Neural progenitor cell (in vitro differentiated cells): Measurements from ENCODE around the gene BABAM1. TPM values are rescaled to one million over a fixed set of nuclear protein-coding genes. Genes with fewer than 3 reads are reported as not detected.
A peak's percentile ranks its signal among the peaks of the same experiment; 100 is the strongest.

ENCODE experiments used
- DNase-seq: peaks from one replicate; pipeline ENCODE4 v3.0.0-alpha.2; 2016; ENCODE audit warnings: low spot score
- H2AFZ ChIP-seq: fragments of 200-600 bp; sonication (generic); replicated peaks from 2 replicates; pipeline ENCODE4 v1.6.1; 2016; ENCODE audit warnings: antibody characterized with exemption
- H3F3A ChIP-seq: fragments of 200-600 bp; sonication (generic); 2 replicates; pipeline ENCODE4 v1.6.1; 2016; ENCODE audit warnings: antibody characterized with exemption, low read depth
- H3K27ac ChIP-seq: fragments of 200-600 bp; sonication (generic); 2 replicates; pipeline ENCODE4 v1.5.1; 2016; ENCODE audit warnings: mild to moderate bottlenecking
- H3K27me3 ChIP-seq: fragments of 200-600 bp; sonication (generic); 2 replicates; pipeline ENCODE4 v1.6.1; 2016; ENCODE audit warnings: mild to moderate bottlenecking, moderate library complexity
- H3K36me3 ChIP-seq: fragments of 200-600 bp; sonication (generic); 2 replicates; pipeline ENCODE4 v1.5.1; 2016
- H3K4me1 ChIP-seq: fragments of 200-600 bp; sonication (generic); 2 replicates; pipeline ENCODE4 v1.6.1; 2016; ENCODE audit warnings: mixed run types
- H3K4me2 ChIP-seq: fragments of 200-600 bp; sonication (generic); 2 replicates; pipeline ENCODE4 v1.6.1; 2016
- H3K4me3 ChIP-seq: fragments of 200-600 bp; sonication (generic); 2 replicates; pipeline ENCODE4 v1.5.1; 2016
- H3K79me2 ChIP-seq: fragments of 200-600 bp; sonication (generic); 2 replicates; pipeline ENCODE4 v1.6.1; 2016; ENCODE audit warnings: low read depth
- H3K9ac ChIP-seq: fragments of 200-600 bp; sonication (generic); 2 replicates; pipeline ENCODE4 v1.6.1; 2016
- H3K9me3 ChIP-seq: fragments of 200-600 bp; sonication (generic); 2 replicates; pipeline ENCODE4 v1.5.1; 2016; ENCODE audit warnings: low read depth
- H4K20me1 ChIP-seq: fragments of 200-600 bp; sonication (generic); 2 replicates; pipeline ENCODE4 v1.6.1; 2016; ENCODE audit warnings: low read depth
- H3K27ac Mint-ChIP-seq: 3 replicates; pipeline ENCODE4 v1.8.0; 2021; ENCODE audit warnings: mixed read lengths
- H3K27me3 Mint-ChIP-seq: 2 replicates; pipeline ENCODE4 v1.8.0; 2022; ENCODE audit warnings: low read depth, mild to moderate bottlenecking, inconsistent platforms, moderate library complexity, mixed read lengths; ENCODE audit not compliant: insufficient read depth
- H3K36me3 Mint-ChIP-seq: 3 replicates; pipeline ENCODE4 v1.8.0; 2021; ENCODE audit warnings: mixed read lengths
- H3K4me1 Mint-ChIP-seq: 3 replicates; pipeline ENCODE4 v1.8.0; 2021; ENCODE audit warnings: mixed read lengths
- H3K4me3 Mint-ChIP-seq: 3 replicates; pipeline ENCODE4 v1.8.0; 2021; ENCODE audit warnings: mild to moderate bottlenecking, moderate library complexity, mixed read lengths
- H3K9me3 Mint-ChIP-seq: 3 replicates; pipeline ENCODE4 v1.8.0; 2020; ENCODE audit warnings: mixed read lengths
- EZH2 ChIP-seq: fragments of 200-600 bp; sonication (generic); IDR thresholded peaks from 2 replicates; pipeline ENCODE4 v1.6.1; 2017; ENCODE audit warnings: antibody characterized with exemption, mild to moderate bottlenecking, moderate library complexity
- EZH2phosphoT487 ChIP-seq: fragments of 200-600 bp; sonication (generic); IDR thresholded peaks from 2 replicates; pipeline ENCODE4 v1.6.1; 2017; ENCODE audit warnings: antibody characterized with exemption
- total RNA-seq: library from RNA; depleted of rRNA; stranded (reverse); fragments of >200 nt; gene quantifications from 2 replicates; pipeline ENCODE4 v1.2.3, GENCODE V29; 2015; ENCODE audit warnings: low replicate concordance
- TF ChIP-seq, protein P1 (sequence below): fragments of 200-600 bp; sonication (generic); IDR thresholded peaks from 2 replicates; pipeline ENCODE4 v1.5.1; 2017; ENCODE audit warnings: antibody characterized with exemption, mild to moderate bottlenecking

The BABAM1 gene
- total RNA-seq, 1 donor from 2014 or later = 89.8 TPM

DNA sequence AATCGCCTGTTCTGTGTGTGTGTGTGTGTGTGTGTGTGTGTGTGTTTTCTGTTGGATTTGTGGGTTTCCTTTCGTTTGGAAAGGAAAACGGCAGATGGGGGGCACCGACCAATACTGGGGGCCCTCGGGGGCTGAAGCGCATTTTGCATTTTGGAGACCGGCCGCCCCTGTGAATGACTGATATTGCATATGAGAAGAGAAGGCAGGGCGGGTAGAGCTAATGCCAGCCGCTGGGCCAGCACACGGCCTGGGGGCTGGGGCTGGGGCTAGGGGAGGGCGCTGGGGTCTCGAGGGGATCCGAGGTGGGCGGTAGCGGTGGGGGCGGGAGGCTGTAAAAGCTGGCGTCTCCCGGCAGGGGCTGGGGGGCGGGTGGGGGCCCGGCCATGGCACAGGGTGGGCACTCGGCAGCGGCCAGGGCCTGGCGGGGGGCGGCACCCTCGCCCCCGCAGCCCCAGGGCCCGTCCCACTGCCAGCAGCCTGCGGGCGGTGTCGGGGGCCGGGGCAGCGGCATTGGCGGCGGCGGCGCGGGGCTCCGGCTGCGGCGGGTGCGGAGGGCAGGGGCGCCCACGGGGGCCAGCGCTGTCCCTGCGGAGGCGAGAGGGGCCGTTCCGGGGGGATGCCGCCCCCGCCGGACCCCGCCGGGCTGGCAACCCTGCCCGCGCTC, 56.2 kb downstream of the BABAM1 start:
- peaks cover 4% of the 10 kb centered on the region for H3K27me3 Mint-ChIP-seq

DNA sequence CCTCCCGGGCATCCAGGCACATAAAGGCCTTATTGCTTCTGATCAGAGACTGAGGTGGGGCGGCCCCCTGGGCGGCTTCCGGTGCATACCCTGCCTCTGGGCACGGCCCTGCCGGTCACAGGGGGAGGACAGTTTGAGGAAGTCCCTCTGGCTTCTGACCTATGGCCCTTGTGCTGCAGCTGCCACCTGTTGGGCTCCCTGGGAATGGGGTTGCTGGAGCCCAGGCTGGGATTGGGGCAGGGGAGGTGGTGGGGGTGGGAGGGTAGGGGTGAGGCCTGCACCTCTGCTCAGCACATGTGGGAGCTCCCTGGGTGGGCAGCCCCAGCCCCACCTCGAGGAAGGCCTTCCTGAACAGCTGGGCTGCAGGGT, 56.7 kb downstream of the BABAM1 start:
- no peak overlapping the region for H2AFZ ChIP-seq
- H3K4me3 ChIP-seq = no peak overlapping the region
- Mint-ChIP-seq H3K4me3 (no peak overlapping the region), H3K9me3 (no peaks in the 10 kb centered on the region), H3K4me1 (peaks cover 5% of the 10 kb centered on the region), H3K27me3 (peaks cover 4% of the 10 kb centered on the region), H3K27ac (no peak overlapping the region), H3K36me3 (peaks cover 3% of the 10 kb centered on the region)
- no peaks in the 10 kb centered on the region for H3K9me3 ChIP-seq
- peaks cover 7% of the 10 kb centered on the region for H3K27me3 ChIP-seq
- no peak overlapping the region for H3K27ac ChIP-seq
- no peak for DNase-seq
- no peaks in the 10 kb centered on the region for H3K36me3 ChIP-seq
- TF ChIP-seq EZH2 (no peak), EZH2phosphoT487 (no peak)
- H3F3A ChIP-seq = peaks cover 39% of the 10 kb centered on the region
- H3K4me2 ChIP-seq = no peak overlapping the region
- no peak overlapping the region for H3K9ac ChIP-seq
- peaks cover 6% of the 10 kb centered on the region for H4K20me1 ChIP-seq
- no peaks in the 10 kb centered on the region for H3K79me2 ChIP-seq
- peaks cover 17% of the 10 kb centered on the region for H3K4me1 ChIP-seq

More for the DNA sequence above, 56.2 kb downstream of the BABAM1 start:
- no peaks in the 10 kb centered on the region for H3K36me3 ChIP-seq
- no peak overlapping the region for H3K9ac ChIP-seq
- H3K27me3 ChIP-seq = peaks cover 2% of the 10 kb centered on the region
- DNase-seq = no peak
- no peak overlapping the region for H2AFZ ChIP-seq
- peak overlapping the region; percentile 27 for H3K27ac ChIP-seq
- peaks cover 3% of the 10 kb centered on the region for H3K36me3 Mint-ChIP-seq
- H3K9me3 ChIP-seq = no peaks in the 10 kb centered on the region
- H3K4me1 Mint-ChIP-seq = peaks cover 5% of the 10 kb centered on the region
- TF ChIP-seq EZH2phosphoT487 (no peak), EZH2 (no peak)
- TF ChIP-seq, protein P1, sequence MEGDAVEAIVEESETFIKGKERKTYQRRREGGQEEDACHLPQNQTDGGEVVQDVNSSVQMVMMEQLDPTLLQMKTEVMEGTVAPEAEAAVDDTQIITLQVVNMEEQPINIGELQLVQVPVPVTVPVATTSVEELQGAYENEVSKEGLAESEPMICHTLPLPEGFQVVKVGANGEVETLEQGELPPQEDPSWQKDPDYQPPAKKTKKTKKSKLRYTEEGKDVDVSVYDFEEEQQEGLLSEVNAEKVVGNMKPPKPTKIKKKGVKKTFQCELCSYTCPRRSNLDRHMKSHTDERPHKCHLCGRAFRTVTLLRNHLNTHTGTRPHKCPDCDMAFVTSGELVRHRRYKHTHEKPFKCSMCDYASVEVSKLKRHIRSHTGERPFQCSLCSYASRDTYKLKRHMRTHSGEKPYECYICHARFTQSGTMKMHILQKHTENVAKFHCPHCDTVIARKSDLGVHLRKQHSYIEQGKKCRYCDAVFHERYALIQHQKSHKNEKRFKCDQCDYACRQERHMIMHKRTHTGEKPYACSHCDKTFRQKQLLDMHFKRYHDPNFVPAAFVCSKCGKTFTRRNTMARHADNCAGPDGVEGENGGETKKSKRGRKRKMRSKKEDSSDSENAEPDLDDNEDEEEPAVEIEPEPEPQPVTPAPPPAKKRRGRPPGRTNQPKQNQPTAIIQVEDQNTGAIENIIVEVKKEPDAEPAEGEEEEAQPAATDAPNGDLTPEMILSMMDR = no peak
- no peak overlapping the region for H3K4me2 ChIP-seq
- no peaks in the 10 kb centered on the region for H3K79me2 ChIP-seq
- H3K4me3 Mint-ChIP-seq = no peak overlapping the region
- H3K27ac Mint-ChIP-seq = no peak overlapping the region
- peaks cover 15% of the 10 kb centered on the region for H3K4me1 ChIP-seq
- no peaks in the 10 kb centered on the region for H3K9me3 Mint-ChIP-seq
- H4K20me1 ChIP-seq = peaks cover 6% of the 10 kb centered on the region
- H3F3A ChIP-seq = peaks cover 34% of the 10 kb centered on the region
- H3K4me3 ChIP-seq = no peak overlapping the region

DNA sequence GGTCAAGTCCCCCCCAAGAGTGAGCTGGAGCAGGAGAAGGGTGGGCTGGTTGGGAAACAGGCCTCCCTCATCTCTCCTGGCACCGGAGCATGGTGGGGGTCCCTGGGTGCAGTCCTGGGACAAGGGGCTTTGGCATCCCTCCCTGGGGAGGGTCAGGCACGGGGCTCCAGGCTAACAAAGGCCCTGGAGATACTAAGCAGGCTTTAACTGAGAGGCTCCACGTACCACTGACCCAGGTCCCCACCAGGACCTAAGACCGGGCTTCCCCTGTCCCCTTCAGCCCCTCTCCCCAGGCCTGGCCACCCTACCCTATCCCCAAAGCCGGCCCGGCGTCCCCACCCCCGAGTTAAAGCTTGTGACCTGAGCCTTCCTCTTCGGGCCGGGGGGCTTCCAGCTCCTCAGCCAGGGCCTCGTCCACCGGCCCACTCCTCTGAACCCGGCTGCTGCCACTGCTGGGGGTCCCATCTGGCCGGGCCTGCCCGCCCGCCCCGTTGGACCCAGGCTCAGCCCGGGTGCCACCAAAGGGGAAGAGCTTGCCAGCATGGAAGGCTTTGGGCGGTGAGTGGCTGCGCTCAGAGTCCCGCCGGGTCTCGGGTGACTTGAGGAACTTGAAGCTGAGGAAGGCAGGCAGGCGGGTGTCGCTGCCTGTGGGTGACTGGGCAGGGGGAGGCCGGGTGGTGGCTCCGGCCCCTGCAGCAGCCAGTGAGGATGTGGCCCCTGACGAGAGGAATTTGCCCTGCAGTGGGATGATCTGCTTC, 57.3 kb downstream of the BABAM1 start:
- Mint-ChIP-seq H3K27me3 (peaks cover 4% of the 10 kb centered on the region), H3K27ac (no peak overlapping the region), H3K4me3 (no peak overlapping the region), H3K9me3 (no peaks in the 10 kb centered on the region), H3K4me1 (peaks cover 5% of the 10 kb centered on the region), H3K36me3 (peaks cover 3% of the 10 kb centered on the region)
- Histone ChIP-seq H3K27ac (no peak overlapping the region), H3K36me3 (no peaks in the 10 kb centered on the region), H3K9me3 (no peaks in the 10 kb centered on the region), H3K4me1 (peaks cover 18% of the 10 kb centered on the region), H3K4me3 (no peak overlapping the region), H4K20me1 (peaks cover 6% of the 10 kb centered on the region), H2AFZ (no peak overlapping the region), H3K4me2 (no peak overlapping the region), H3K9ac (no peak overlapping the region), H3K27me3 (peaks cover 13% of the 10 kb centered on the region), H3K79me2 (no peaks in the 10 kb centered on the region), H3F3A (peaks cover 40% of the 10 kb centered on the region)
- DNase-seq = no peak
- TF ChIP-seq EZH2phosphoT487 = no peak
- no peak for TF ChIP-seq EZH2
- TF ChIP-seq, protein P1 = no peak

DNA sequence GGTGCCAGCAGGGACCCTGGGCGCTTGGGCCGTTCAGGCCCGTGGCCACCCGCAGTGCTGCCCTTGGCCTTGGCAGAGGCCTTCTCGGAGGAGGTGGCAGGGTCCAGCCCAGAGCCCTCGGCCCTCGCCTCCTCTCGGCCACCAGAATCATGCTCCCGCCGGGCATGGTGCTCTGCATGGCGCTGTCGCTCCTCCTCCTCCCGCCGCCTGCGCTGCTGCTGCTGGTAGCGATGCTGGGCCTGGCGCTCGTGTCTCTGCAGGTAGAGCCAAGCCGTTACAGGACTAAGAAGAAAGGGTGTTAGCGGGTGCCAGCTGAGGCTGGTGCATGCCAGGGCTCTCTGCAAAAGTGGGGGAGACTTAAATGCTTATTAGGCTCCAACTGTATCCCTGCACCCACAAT, 57.9 kb downstream of the BABAM1 start:
- peaks cover 5% of the 10 kb centered on the region for H3K4me1 Mint-ChIP-seq
- H3K4me3 Mint-ChIP-seq = no peak overlapping the region
- H3K4me3 ChIP-seq = no peak overlapping the region
- peaks cover 18% of the 10 kb centered on the region for H3K4me1 ChIP-seq
- H3K36me3 ChIP-seq = no peaks in the 10 kb centered on the region
- peaks cover 17% of the 10 kb centered on the region for H3K27me3 ChIP-seq
- no peak overlapping the region for H3K9ac ChIP-seq
- peaks cover 42% of the 10 kb centered on the region for H3F3A ChIP-seq
- no peaks in the 10 kb centered on the region for H3K9me3 Mint-ChIP-seq
- H2AFZ ChIP-seq = no peak overlapping the region
- H3K27ac ChIP-seq = no peak overlapping the region
- DNase-seq = no peak
- peaks cover 4% of the 10 kb centered on the region for H3K27me3 Mint-ChIP-seq
- H3K4me2 ChIP-seq = no peak overlapping the region
- no peaks in the 10 kb centered on the region for H3K79me2 ChIP-seq
- H4K20me1 ChIP-seq = peaks cover 8% of the 10 kb centered on the region
- no peaks in the 10 kb centered on the region for H3K9me3 ChIP-seq
- H3K27ac Mint-ChIP-seq = no peak overlapping the region
- no peak for TF ChIP-seq EZH2phosphoT487
- H3K36me3 Mint-ChIP-seq = peaks cover 4% of the 10 kb centered on the region
